Measurements from ENCODE around the gene MED19.

The MED19 gene

GRCh38 chr11:57699813-57700212 lies 12.2 kb downstream of the MED19 start:
- no peak for TF ChIP-seq CTCF (IDR thresholded peaks at IDR 0.05)

- no peak for TF ChIP-seq CTCF (IDR thresholded peaks at IDR 0.05)
These were observed 13.1 kb downstream of the MED19 start for GRCh38 chr11:57698843-57699365.

GRCh38 chr11:57681168-57681567 lies 30.8 kb downstream of the MED19 start:
- TF ChIP-seq CTCF (IDR thresholded peaks at IDR 0.05): no peak

- TF ChIP-seq CTCF (IDR thresholded peaks at IDR 0.05): no peak
These were observed 31.5 kb downstream of the MED19 start for GRCh38 chr11:57680552-57680874.

GRCh38 chr11:57679396-57679795 lies 32.6 kb downstream of the MED19 start:
- TF ChIP-seq CTCF (IDR thresholded peaks at IDR 0.05): no peak

- no peak for TF ChIP-seq CTCF (IDR thresholded peaks at IDR 0.05)
These were observed 36.7 kb downstream of the MED19 start for GRCh38 chr11:57675176-57675941.

GRCh38 chr11:57674251-57674650 lies 37.8 kb downstream of the MED19 start:
- no peak for TF ChIP-seq CTCF (IDR thresholded peaks at IDR 0.05)

- TF ChIP-seq CTCF (IDR thresholded peaks at IDR 0.05): no peak
These were observed 43.6 kb downstream of the MED19 start for GRCh38 chr11:57668434-57668782.

Data from LNCAP (cell line).